GM04504 (cell line): ENCODE data around the gene FNDC3A.
"Not testable (repeated sequence)": the region's sequence is repeated elsewhere in the genome, so short reads cannot be mapped to it uniquely, and the experiment has no call there.

Source experiments
- DNase-seq: peaks from one replicate; pipeline ENCODE4 v3.0.0-alpha.2; 2012; ENCODE audit warnings: low read depth

Gene FNDC3A

GRCh38 chr13:49046002-49046401, 70.3 kb downstream of the FNDC3A start:
- no peak for DNase-seq

- DNase-seq: no peak
Observed at GRCh38 chr13:49046519-49046918, 70.8 kb downstream of the FNDC3A start.

- no peak for DNase-seq
Observed at GRCh38 chr13:49052813-49053212, 77.1 kb downstream of the FNDC3A start.

- no peak for DNase-seq
Observed at GRCh38 chr13:49053215-49053614, 77.5 kb downstream of the FNDC3A start.

- no peak for DNase-seq
Observed at GRCh38 chr13:49053906-49054305, 78.2 kb downstream of the FNDC3A start.

DNA sequence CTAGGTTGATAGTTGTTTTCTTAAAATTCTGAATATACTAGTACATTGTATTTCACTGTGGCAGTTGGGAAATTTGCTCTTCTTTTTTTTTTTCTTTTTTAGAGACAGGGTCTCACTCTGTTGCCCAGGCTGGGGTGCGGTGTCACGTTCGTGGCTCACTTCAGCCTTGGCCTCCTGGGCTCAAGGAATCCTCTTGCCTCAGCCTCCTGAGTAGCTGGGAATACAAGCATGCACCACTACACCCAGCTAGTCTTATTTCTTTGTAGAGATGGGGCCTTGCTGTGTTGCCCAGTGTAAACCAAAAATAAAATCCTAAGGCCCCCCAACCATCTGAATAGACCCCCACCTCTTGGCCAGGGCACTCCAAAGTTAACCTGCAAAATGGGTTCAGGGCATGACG, 79.3 kb downstream of the FNDC3A start:
- DNase-seq: no peak

DNA sequence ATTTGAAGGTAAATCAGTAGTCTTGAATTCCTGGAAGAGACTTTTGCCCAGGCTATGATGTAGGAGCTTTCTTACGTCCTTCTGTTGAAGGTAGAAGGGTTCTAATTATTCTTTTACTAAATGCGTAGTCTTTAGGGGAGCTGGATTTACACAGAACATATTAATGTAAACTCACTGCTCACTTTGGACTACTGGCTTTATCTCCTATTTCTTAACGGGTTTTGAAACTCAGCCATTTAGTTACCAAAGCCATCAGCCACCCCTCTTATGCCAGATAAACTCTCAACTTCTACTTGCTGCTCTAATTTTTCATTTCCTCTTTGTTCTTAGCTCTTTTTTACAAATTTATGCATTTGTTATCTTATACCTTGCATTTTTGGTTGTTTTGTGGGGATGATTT, 81.5 kb downstream of the FNDC3A start:
- DNase-seq: no peak

GRCh38 chr13:49058761-49059160, 83.0 kb downstream of the FNDC3A start:
- no peak for DNase-seq

DNA sequence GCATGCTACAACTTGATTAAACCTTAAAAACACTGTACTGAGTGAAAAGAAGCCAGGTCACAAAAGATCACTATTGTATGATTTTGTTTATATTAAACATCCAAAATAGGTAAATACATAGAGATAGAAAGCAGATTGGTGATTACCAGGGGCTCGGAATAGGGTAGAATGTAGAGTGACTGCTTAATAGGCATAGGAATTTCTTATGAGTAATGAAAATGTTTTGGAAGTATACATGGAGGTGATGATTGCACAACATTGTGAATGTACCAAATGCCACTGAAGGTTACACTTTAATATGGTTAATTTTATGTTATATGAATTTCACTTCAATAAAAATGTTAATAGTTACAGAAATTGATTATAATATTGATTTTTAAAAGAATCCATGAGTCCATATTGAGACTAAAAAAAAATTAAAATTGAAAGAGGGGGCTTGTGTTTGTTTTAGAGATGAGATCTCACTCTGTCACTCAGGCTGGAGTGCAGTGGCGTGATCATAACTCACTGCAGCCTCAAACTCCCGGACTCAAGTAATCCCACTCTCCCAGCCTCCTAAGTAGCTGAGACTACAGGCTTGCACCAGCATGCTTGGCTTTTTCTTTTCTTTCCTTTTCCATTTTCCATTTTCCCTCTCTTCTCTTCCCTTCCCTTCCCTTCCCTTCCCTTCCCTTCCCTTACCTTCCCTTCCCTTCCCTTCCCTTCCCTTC, 85.1 kb downstream of the FNDC3A start:
- no peak for DNase-seq

GRCh38 chr13:49061388-49061752, 85.7 kb downstream of the FNDC3A start:
- not testable (repeated sequence) for DNase-seq

GRCh38 chr13:49062297-49062896, 86.7 kb downstream of the FNDC3A start:
- DNase-seq: no peak

DNA sequence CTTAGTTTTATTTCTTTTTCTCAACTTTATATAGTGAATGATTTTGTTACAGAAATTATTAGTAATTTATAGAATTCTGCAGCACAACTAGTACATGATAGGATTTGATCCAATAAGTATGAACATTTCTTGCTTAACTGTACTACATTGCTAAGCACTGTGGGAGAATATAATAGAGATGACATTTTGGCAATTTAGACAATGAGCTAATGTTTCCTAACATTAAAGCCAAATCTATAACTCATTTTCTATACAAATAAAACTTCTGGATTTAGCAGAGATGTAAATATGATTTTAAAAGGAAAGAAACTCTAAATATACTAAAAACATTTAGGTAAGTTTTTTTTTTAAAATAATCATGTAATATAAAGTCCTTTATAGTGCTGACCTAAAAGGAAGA, 87.3 kb downstream of the FNDC3A start:
- no peak for DNase-seq

GRCh38 chr13:49063497-49063896, 87.8 kb downstream of the FNDC3A start:
- no peak for DNase-seq

- no peak for DNase-seq
Observed at GRCh38 chr13:49064476-49064875, 88.8 kb downstream of the FNDC3A start.

GRCh38 chr13:49066856-49067255, 91.1 kb downstream of the FNDC3A start:
- no peak for DNase-seq

DNA sequence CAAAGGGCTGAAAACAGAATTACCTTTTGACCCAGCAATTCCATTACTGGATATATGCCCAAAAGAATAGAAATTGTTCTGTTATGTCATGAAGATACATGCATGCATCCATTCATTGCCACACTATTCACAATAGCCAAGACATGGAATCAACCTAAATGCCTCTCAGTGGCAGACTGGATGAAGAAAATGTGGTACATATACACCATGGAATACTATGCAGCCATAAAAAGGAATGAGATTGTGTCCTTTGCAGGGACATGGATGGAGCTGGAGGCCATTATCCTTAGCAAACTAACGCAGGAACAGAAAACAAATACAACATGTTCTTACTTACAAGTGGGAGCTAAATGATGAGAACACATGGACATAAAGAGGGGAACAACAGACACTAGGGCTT, 92.8 kb downstream of the FNDC3A start:
- DNase-seq: not testable (repeated sequence)

GRCh38 chr13:49070021-49070420, 94.3 kb downstream of the FNDC3A start:
- DNase-seq: not testable (repeated sequence)

GRCh38 chr13:49071341-49071937, 95.7 kb downstream of the FNDC3A start:
- no peak for DNase-seq

DNA sequence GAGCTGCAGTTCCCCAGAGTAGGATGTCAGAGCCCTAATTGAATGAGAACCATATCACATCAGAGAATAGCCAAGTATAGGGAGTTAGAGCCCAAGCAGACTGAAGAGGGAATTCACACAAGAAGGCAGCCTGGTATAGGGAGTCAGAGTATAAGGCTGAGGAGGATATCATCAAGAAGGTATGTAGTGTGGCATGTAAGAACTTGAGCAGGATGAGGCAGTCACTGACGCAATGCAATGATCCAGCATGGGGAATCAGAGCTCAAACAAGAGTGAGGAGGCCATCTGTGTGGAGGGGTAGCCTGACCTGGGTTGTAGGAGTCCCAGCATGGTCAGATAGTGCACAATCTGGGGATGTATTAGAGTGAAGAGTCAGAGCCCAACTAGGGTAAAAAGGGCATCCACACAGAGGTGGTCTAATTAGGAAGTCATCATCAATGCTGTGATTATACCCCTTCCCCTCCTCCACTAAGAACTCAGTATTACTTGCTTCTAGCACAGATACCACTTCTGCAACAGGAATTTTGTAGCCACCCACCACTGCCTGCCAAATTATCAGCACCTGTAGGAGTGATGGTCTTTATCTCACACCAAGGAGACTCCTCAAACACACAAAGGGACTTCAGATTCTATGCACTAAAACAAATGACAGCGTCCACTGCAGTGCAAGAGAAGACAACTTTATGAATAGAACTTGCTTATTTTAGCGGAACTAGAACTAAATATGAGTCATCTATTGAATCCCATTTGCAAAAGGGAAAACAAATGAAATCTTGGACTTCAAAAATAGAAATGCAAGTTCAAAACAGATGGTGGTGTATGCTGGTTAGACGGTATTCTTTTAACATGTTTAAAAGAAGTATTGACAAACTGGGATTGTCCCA, 107.2 kb downstream of the FNDC3A start:
- peak; percentile 53 for DNase-seq

DNA sequence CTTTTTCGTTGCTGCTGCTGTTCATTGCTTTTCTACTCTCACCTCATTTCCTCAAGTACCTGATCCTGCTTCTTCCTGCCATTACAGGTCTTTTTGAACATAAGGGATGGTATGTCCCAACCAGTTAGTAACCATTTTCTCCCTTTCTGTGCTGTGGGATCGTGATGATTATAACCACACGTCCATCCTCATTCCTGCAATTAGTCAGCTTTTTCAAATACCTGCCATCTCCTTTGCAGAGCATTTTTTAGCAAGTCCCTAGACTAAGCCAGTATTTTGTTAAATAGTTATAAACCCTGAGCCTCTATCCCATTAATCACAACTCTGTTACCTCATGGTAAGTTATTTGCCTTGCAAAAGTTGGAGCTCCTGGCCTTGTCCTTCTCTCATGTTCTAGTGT, 109.2 kb downstream of the FNDC3A start:
- no peak for DNase-seq

DNA sequence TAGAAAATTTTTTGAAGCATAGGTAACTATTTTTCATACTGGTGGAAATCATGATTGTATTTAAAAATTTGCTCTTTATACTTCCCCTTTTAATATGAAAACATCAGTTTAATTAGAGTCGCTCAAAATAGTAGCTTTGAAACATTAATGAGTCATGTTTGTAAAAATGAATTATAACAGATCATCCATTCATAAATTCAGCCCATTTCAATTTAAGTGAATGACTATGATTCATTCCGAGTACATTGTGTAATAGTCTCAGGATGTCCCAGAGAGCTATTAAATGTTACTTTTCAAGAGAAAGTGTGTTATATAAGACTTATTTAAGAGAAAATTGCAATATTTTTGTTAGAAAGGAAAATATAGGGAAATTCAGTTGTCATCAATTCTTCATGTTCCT, 111.0 kb downstream of the FNDC3A start:
- peak; percentile 37 for DNase-seq

- no peak for DNase-seq
Observed at GRCh38 chr13:49093376-49093775, 117.7 kb downstream of the FNDC3A start.

DNA sequence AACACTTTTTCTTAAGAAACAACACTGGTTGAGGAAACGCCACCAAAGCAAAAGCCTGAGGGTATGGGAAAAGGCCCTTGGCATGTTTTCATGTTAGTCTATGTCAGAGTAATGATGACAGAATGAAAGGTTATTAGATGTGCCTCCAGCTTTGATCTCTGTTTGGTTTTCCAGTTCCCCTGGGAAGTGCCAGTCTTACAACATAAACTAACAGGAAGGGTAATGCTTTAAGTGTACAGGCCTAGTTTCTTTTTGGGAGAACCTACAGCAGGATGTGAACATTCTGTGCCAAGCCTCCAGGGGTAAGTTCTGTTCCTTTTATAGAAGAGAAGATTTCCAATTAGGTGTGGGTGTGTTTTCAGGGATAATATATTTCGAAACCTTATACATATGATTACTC, 121.7 kb downstream of the FNDC3A start:
- DNase-seq: no peak
